WTC11 (cell line): ENCODE data around the gene CYP19A1.

Source experiments
- ATF6 ChIP-seq: sonication (generic); formaldehyde crosslinking; IDR thresholded peaks from 2 replicates; pipeline ENCODE4 v1.8.1; 2023; ENCODE audit warnings: mild to moderate bottlenecking, missing genetic modification reagents
- ELF4 ChIP-seq: sonication (generic); formaldehyde crosslinking; IDR thresholded peaks from 2 replicates; pipeline ENCODE4 v1.8.1; 2022; ENCODE audit warnings: low read depth, mild to moderate bottlenecking, moderate library complexity, missing genetic modification reagents
- FOXJ3 ChIP-seq: sonication (generic); formaldehyde crosslinking; IDR thresholded peaks from 2 replicates; pipeline ENCODE4 v1.9.0; 2021; ENCODE audit warnings: missing genetic modification reagents, mild to moderate bottlenecking, borderline replicate concordance
- MYBL2 ChIP-seq: sonication (generic); formaldehyde crosslinking; IDR thresholded peaks from 2 replicates; pipeline ENCODE4 v1.8.1; 2023; ENCODE audit warnings: mild to moderate bottlenecking, moderate library complexity, missing genetic modification reagents
- STAT6 ChIP-seq: sonication (generic); formaldehyde crosslinking; conservative IDR thresholded peaks from 2 replicates; pipeline ENCODE4 v1.8.1; 2023; ENCODE audit warnings: mild to moderate bottlenecking, low read depth, missing genetic modification reagents, moderate library complexity
- ZNF232 ChIP-seq: sonication (generic); formaldehyde crosslinking; IDR thresholded peaks from 2 replicates; pipeline ENCODE4 v1.8.0; 2022; ENCODE audit warnings: mild to moderate bottlenecking, missing genetic modification reagents
- ZNF317 ChIP-seq: sonication (generic); formaldehyde crosslinking; IDR thresholded peaks from 2 replicates; pipeline ENCODE4 v1.8.1; 2023; ENCODE audit warnings: low read depth, mild to moderate bottlenecking, moderate library complexity, missing genetic modification reagents, borderline replicate concordance
- TF ChIP-seq, protein P1 (sequence below): sonication (generic); formaldehyde crosslinking; IDR thresholded peaks from 2 replicates; pipeline ENCODE4 v1.8.0; 2022; ENCODE audit warnings: mild to moderate bottlenecking, missing genetic modification reagents
- TF ChIP-seq, protein P2 (sequence below): fragments of 200-600 bp; IDR thresholded peaks from 2 replicates; pipeline ENCODE4 v1.8.0; 2022; ENCODE audit warnings: antibody characterized with exemption
- TF ChIP-seq, protein P3 (sequence below): sonication (generic); formaldehyde crosslinking; IDR thresholded peaks from 2 replicates; pipeline ENCODE4 v1.8.0; 2022; ENCODE audit warnings: mild to moderate bottlenecking, missing genetic modification reagents
- TF ChIP-seq, protein P4 (sequence below): sonication (generic); formaldehyde crosslinking; IDR thresholded peaks from 2 replicates; pipeline ENCODE4 v1.8.1; 2022; ENCODE audit warnings: low read depth, mild to moderate bottlenecking, moderate library complexity, missing genetic modification reagents, borderline replicate concordance
- TF ChIP-seq, protein P5 (sequence below): sonication (generic); formaldehyde crosslinking; IDR thresholded peaks from 2 replicates; pipeline ENCODE4 v1.8.0; 2022; ENCODE audit warnings: mild to moderate bottlenecking, missing genetic modification reagents

DNA sequence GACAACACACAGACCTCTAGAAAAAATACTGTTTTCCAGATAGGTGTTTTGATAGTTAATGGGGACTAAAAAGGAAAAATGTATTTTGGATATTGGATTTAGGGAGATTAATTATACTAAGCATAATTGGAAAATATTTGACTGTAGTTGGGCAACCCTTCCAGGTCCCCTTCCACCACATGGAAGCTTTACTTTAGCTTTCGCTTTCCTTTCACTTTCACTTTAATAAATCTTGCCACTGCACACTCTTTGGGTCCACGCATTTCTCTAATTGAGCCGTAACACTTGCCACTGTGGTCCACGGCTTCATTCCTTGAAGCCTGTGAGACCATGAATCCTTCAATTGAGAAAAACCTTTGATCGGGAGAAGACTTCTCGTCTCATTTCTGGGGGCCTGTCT, 18.6 kb upstream of the CYP19A1 start:
- TF ChIP-seq, protein P1, sequence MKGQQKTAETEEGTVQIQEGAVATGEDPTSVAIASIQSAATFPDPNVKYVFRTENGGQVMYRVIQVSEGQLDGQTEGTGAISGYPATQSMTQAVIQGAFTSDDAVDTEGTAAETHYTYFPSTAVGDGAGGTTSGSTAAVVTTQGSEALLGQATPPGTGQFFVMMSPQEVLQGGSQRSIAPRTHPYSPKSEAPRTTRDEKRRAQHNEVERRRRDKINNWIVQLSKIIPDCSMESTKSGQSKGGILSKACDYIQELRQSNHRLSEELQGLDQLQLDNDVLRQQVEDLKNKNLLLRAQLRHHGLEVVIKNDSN = no peak
- TF ChIP-seq FOXJ3 (CRISPR knock-in tag) (no peak), ELF4 (CRISPR knock-in tag) (no peak), ZNF317 (no peak), STAT6 (CRISPR knock-in tag) (no peak), MYBL2 (no peak), ZNF232 (CRISPR knock-in tag) (no peak), ATF6 (CRISPR knock-in tag) (no peak)
- TF ChIP-seq, protein P2, sequence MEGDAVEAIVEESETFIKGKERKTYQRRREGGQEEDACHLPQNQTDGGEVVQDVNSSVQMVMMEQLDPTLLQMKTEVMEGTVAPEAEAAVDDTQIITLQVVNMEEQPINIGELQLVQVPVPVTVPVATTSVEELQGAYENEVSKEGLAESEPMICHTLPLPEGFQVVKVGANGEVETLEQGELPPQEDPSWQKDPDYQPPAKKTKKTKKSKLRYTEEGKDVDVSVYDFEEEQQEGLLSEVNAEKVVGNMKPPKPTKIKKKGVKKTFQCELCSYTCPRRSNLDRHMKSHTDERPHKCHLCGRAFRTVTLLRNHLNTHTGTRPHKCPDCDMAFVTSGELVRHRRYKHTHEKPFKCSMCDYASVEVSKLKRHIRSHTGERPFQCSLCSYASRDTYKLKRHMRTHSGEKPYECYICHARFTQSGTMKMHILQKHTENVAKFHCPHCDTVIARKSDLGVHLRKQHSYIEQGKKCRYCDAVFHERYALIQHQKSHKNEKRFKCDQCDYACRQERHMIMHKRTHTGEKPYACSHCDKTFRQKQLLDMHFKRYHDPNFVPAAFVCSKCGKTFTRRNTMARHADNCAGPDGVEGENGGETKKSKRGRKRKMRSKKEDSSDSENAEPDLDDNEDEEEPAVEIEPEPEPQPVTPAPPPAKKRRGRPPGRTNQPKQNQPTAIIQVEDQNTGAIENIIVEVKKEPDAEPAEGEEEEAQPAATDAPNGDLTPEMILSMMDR = no peak
- TF ChIP-seq, protein P3, sequence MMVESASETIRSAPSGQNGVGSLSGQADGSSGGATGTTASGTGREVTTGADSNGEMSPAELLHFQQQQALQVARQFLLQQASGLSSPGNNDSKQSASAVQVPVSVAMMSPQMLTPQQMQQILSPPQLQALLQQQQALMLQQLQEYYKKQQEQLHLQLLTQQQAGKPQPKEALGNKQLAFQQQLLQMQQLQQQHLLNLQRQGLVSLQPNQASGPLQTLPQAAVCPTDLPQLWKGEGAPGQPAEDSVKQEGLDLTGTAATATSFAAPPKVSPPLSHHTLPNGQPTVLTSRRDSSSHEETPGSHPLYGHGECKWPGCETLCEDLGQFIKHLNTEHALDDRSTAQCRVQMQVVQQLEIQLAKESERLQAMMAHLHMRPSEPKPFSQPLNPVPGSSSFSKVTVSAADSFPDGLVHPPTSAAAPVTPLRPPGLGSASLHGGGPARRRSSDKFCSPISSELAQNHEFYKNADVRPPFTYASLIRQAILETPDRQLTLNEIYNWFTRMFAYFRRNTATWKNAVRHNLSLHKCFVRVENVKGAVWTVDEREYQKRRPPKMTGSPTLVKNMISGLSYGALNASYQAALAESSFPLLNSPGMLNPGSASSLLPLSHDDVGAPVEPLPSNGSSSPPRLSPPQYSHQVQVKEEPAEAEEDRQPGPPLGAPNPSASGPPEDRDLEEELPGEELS (CRISPR knock-in tag) = no peak
- TF ChIP-seq, protein P4, sequence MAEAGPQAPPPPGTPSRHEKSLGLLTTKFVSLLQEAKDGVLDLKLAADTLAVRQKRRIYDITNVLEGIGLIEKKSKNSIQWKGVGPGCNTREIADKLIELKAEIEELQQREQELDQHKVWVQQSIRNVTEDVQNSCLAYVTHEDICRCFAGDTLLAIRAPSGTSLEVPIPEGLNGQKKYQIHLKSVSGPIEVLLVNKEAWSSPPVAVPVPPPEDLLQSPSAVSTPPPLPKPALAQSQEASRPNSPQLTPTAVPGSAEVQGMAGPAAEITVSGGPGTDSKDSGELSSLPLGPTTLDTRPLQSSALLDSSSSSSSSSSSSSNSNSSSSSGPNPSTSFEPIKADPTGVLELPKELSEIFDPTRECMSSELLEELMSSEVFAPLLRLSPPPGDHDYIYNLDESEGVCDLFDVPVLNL (CRISPR knock-in tag) = no peak
- TF ChIP-seq, protein P5, sequence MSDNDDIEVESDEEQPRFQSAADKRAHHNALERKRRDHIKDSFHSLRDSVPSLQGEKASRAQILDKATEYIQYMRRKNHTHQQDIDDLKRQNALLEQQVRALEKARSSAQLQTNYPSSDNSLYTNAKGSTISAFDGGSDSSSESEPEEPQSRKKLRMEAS (CRISPR knock-in tag) = no peak
